B cell (primary cell): Measurements from ENCODE around the gene KAT14. TPM values are rescaled to one million over a fixed set of nuclear protein-coding genes. Genes with fewer than 3 reads are reported as not detected.
"Not testable (repeated sequence)": the region's sequence is repeated elsewhere in the genome, so short reads cannot be mapped to it uniquely, and the experiment has no call there.

ENCODE experiments used
- ATAC-seq: fragments of 200-7000 bp; cut with Tn5 transposase; one replicate; pipeline ENCODE4 v1.10.0; 2021; ENCODE audit warnings: low read depth, mild to moderate bottlenecking, moderate number of reproducible peaks, moderate library complexity
- CTCF ChIA-PET: fragments of 350-600 bp; sonication (Branson Sonifier 250); formaldehyde crosslinking; loops from one replicate; lab custom pipeline; 2021; ENCODE audit warnings: antibody characterized with exemption, inconsistent platforms; lab: Charles Lee
- POLR2A ChIA-PET: fragments of 350-600 bp; sonication (Branson Sonifier 250); formaldehyde crosslinking; loops from one replicate; lab custom pipeline; 2021; ENCODE audit warnings: antibody characterized with exemption; lab: Charles Lee
- DNase-seq: peaks from one replicate; pipeline ENCODE4 v3.0.0; 2013
- H2AFZ ChIP-seq: 2 replicates; pipeline ENCODE4 v1.6.1; 2012; ENCODE audit warnings: mild to moderate bottlenecking, low read depth, low read length; ENCODE audit not compliant: insufficient read depth, poor library complexity, severe bottlenecking
- H3K27ac ChIP-seq, 2 donors: 1 replicate in 1 of 2; 2 replicates in 1 of 2; pipeline ENCODE4 v1.5.1; 2012 to 2013; ENCODE audit warnings: low read length in 2 of 2, mild to moderate bottlenecking in 2 of 2, moderate library complexity in 1 of 2
- H3K27me3 ChIP-seq, 4 experiments: fragments of 200-600 bp in 1 of 4; sonication (generic) in 1 of 4; replicated peaks in 1 of 4; 1 replicate in 2 of 4; 2 replicates in 2 of 4; pipeline versions ENCODE4 v1.6.1 to v1.7.0; 2013 to 2016; ENCODE audit warnings: low read length in 3 of 4, mild to moderate bottlenecking in 2 of 4, mixed read lengths in 1 of 4, moderate library complexity in 1 of 4; ENCODE audit not compliant: insufficient read depth in 4 of 4, control insufficient read depth in 3 of 4; ENCODE audit errors: control extremely low read depth in 1 of 4
- H3K36me3 ChIP-seq, 2 experiments: replicated peaks in 1 of 2; 1 replicate in 1 of 2; 2 replicates in 1 of 2; pipeline versions ENCODE4 v1.6.1 to v1.7.1; 2013; ENCODE audit warnings: low read length in 1 of 2; ENCODE audit not compliant: insufficient read depth in 2 of 2, control insufficient read depth in 1 of 2; ENCODE audit errors: control extremely low read depth in 1 of 2, extremely low read depth in 1 of 2
- H3K4me1 ChIP-seq, 2 donors: fragments of 200-600 bp in 1 of 2; sonication (generic) in 1 of 2; 1 replicate in 1 of 2; 2 replicates in 1 of 2; pipeline versions ENCODE4 v1.5.1 to v1.6.1; 2013 to 2017; ENCODE audit warnings: low read length in 2 of 2; ENCODE audit not compliant: control insufficient read depth in 2 of 2, insufficient read depth in 2 of 2
- H3K4me2 ChIP-seq: replicated peaks from 2 replicates; pipeline ENCODE3; 2012; ENCODE audit warnings: mild to moderate bottlenecking, low read depth, low read length; ENCODE audit not compliant: poor library complexity, severe bottlenecking
- H3K4me3 ChIP-seq, 5 experiments: fragments of 200-600 bp in 1 of 5; sonication (generic) in 1 of 5; 1 replicate in 3 of 5; 2 replicates in 2 of 5; pipeline versions ENCODE4 v1.5.1 to v1.7.0; 2011 to 2016; ENCODE audit warnings: low read length in 4 of 5, mild to moderate bottlenecking in 4 of 5, low read depth in 2 of 5, control low read depth in 1 of 5, moderate library complexity in 1 of 5; ENCODE audit not compliant: insufficient read depth in 1 of 5; ENCODE audit errors: control extremely low read depth in 1 of 5, extremely low read depth in 1 of 5
- H3K79me2 ChIP-seq: fragments of 200-600 bp; sonication (generic); one replicate; pipeline ENCODE4 v1.6.0; 2016; ENCODE audit warnings: low read length; ENCODE audit not compliant: control insufficient read depth, insufficient read depth
- H3K9ac ChIP-seq: fragments of 200-600 bp; sonication (generic); 2 replicates; pipeline ENCODE4 v1.6.1; 2017; ENCODE audit warnings: mild to moderate bottlenecking, low read length, moderate library complexity
- H3K9me3 ChIP-seq, 3 donors: one replicate each; pipeline versions ENCODE4 v1.6.1 to v1.7.1; 2013; ENCODE audit warnings: low read length in 2 of 3; ENCODE audit not compliant: control insufficient read depth in 2 of 3, insufficient read depth in 1 of 3; ENCODE audit errors: control extremely low read depth in 1 of 3
- H4K20me1 ChIP-seq: 2 replicates; pipeline ENCODE4 v1.6.0; 2012; ENCODE audit warnings: mild to moderate bottlenecking, low read length; ENCODE audit not compliant: insufficient read depth, control insufficient read depth, poor library complexity, severe bottlenecking
- H3K27ac Mint-ChIP-seq: one replicate; pipeline ENCODE4 v1.8.0; 2021; ENCODE audit warnings: mixed read lengths
- H3K27me3 Mint-ChIP-seq: one replicate; pipeline ENCODE4 v1.8.0; 2021; ENCODE audit warnings: mixed read lengths
- H3K4me1 Mint-ChIP-seq: one replicate; pipeline ENCODE4 v1.8.0; 2021; ENCODE audit warnings: mixed read lengths
- H3K4me3 Mint-ChIP-seq: one replicate; pipeline ENCODE4 v1.8.0; 2021; ENCODE audit warnings: mixed read lengths
- H3K9me3 Mint-ChIP-seq: one replicate; pipeline ENCODE4 v1.8.0; 2022; ENCODE audit warnings: mixed read lengths; ENCODE audit not compliant: insufficient read depth
- EZH2 ChIP-seq: IDR thresholded peaks from 2 replicates; pipeline ENCODE4 v1.6.1; 2012; ENCODE audit warnings: borderline replicate concordance, low read depth, mild to moderate bottlenecking, moderate library complexity, low read length; ENCODE audit not compliant: insufficient read depth, poor library complexity, severe bottlenecking
- WGBS: methylation state at CpG from one replicate; pipeline ENCODE4 v1.1.5; 2013; ENCODE audit warnings: missing lambda C conversion rate; ENCODE audit not compliant: insufficient coverage; 5-methylcytosine and 5-hydroxymethylcytosine counted together
- intact Hi-C: fragments of 100-400 bp; cut with micrococcal nuclease; formaldehyde crosslinking; loops from one replicate; pipeline ENCODE4 v1.10.0; 2022
- polyA plus RNA-seq: library from polyadenylated mRNA; depleted of rRNA; stranded (reverse); fragments of >200 nt; gene quantifications from 2 replicates; pipeline ENCODE4 v1.2.3, GENCODE V29; 2012
- total RNA-seq, 2 donors: library from RNA; stranded (reverse); fragments of 120-200 nt in 1 of 2; gene quantifications; 1 replicate in 1 of 2; 2 replicates in 1 of 2; pipeline versions ENCODE4 v1.2.3 to v1.2.4, GENCODE V29; 2013 to 2022
- TF ChIP-seq, protein P1 (sequence below): fragments of 200-600 bp; IDR thresholded peaks from one replicate; pipeline ENCODE4 v1.8.0; 2022; ENCODE audit warnings: antibody characterized with exemption, mild to moderate bottlenecking

The KAT14 gene
- total and polyA plus RNA-seq, 2 donors (not counting 1 experiment from before 2014, with no cell fraction given): 7.9 to 15.5 TPM

DNA sequence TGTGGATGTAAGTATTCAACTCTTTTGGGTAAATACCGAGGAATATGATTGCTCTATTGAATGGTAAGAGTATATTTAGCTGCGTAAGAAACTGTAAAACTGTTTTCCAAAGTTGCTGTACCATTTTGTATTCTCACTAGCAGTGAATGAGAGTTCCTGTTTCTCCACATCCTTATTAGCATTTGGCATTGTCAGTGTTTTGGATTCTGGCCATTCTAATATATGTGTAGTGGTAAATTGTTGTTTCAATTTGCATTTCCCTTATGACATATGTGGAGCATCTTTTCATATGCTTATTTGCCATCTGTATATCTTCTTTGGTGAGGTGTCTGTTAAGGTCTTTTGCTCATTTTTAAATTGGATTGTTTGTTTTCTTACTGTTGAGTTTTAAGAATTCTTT lies 29.3 kb upstream of the KAT14 start:
- H3K9ac ChIP-seq: no peak overlapping the region

DNA sequence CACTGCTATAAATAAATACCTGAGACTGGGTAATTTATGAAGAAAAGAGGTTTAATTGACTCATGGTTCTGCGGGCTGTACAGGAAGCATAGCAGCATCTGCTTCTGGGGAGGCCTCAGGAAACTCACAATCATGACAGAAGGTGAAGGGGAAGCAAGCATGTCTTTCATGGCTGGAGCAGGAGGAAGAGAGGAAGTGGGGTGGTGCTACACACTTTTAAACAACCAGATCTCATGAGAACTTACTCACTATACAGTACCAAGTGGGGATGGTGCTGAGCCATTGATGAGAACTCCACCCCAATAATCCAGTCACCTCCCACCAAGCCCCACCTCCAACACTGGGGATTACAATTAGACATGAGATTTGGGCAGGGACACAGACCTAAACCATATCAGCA lies 9.1 kb upstream of the KAT14 start:
- H3K9ac ChIP-seq, H3K27ac ChIP-seq, H3K4me1 Mint-ChIP-seq, H3K4me3 ChIP-seq, H4K20me1 ChIP-seq, DNase-seq, H3K79me2 ChIP-seq, H3K27ac Mint-ChIP-seq, H3K4me2 ChIP-seq, ATAC-seq, H3K9me3 ChIP-seq, H3K4me3 Mint-ChIP-seq, H3K36me3 ChIP-seq, H3K9me3 Mint-ChIP-seq, POLR2A ChIA-PET, H3K4me1 ChIP-seq, CTCF ChIA-PET, intact Hi-C loops, H3K27me3 ChIP-seq, H2AFZ ChIP-seq: not testable (repeated sequence)
- peaks cover 28% of the 10 kb centered on the region for H3K27me3 Mint-ChIP-seq
- 0% methylated on average over 1 of the region's 1 CpG for WGBS

More for the DNA sequence above, 29.3 kb upstream of the KAT14 start:
- H3K27ac Mint-ChIP-seq: no peak overlapping the region
- Histone ChIP-seq H3K27me3 (peaks cover 0 to 2% (median 0%) of the 10 kb centered on the region in 4 experiments), H3K79me2 (no peaks in the 10 kb centered on the region), H3K4me1 (no peaks in the 10 kb centered on the region), H3K4me3 (no peak overlapping the region), H3K4me2 (no peak overlapping the region), H3K9me3 (peaks cover 2 to 9% (median 4%) of the 10 kb centered on the region in 3 donors), H3K36me3 (no peaks in the 10 kb centered on the region), H3K27ac (no peak overlapping the region), H2AFZ (no peak overlapping the region), H4K20me1 (no peaks in the 10 kb centered on the region)
- no peaks in the 10 kb centered on the region for H3K9me3 Mint-ChIP-seq
- peaks cover 4% of the 10 kb centered on the region for H3K27me3 Mint-ChIP-seq
- no peak overlapping the region for H3K4me3 Mint-ChIP-seq
- ChIA-PET CTCF (no interaction called here), POLR2A (no interaction called here)
- DNase-seq (no peak), ATAC-seq (no peak)
- WGBS: no CpG with 5 or more reads among the region's 2 CpGs
- no peak for TF ChIP-seq EZH2
- TF ChIP-seq, protein P1, sequence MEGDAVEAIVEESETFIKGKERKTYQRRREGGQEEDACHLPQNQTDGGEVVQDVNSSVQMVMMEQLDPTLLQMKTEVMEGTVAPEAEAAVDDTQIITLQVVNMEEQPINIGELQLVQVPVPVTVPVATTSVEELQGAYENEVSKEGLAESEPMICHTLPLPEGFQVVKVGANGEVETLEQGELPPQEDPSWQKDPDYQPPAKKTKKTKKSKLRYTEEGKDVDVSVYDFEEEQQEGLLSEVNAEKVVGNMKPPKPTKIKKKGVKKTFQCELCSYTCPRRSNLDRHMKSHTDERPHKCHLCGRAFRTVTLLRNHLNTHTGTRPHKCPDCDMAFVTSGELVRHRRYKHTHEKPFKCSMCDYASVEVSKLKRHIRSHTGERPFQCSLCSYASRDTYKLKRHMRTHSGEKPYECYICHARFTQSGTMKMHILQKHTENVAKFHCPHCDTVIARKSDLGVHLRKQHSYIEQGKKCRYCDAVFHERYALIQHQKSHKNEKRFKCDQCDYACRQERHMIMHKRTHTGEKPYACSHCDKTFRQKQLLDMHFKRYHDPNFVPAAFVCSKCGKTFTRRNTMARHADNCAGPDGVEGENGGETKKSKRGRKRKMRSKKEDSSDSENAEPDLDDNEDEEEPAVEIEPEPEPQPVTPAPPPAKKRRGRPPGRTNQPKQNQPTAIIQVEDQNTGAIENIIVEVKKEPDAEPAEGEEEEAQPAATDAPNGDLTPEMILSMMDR: no peak
- no peaks in the 10 kb centered on the region for H3K4me1 Mint-ChIP-seq
- intact Hi-C loops: no loop called here
